WTC11 (cell line): Measurements from ENCODE around the gene TMEM120B. TPM values are rescaled to one million over a fixed set of nuclear protein-coding genes. Genes with fewer than 3 reads are reported as not detected.

ENCODE experiments used
- ATAC-seq: fragments of 200-7000 bp; cut with Tn5 transposase; 2 replicates; pipeline ENCODE4 v1.10.0; 2021; ENCODE audit warnings: mild to moderate bottlenecking, moderate library complexity
- CTCF ChIA-PET: fragments of 300-600 bp; sonication (Branson Sonifier 250); formaldehyde crosslinking; loops from one replicate; lab custom pipeline; 2021; ENCODE audit warnings: antibody characterized with exemption; lab: Charles Lee
- POLR2A ChIA-PET: fragments of 350-600 bp; sonication (Branson Sonifier 250); formaldehyde crosslinking; loops from one replicate; lab custom pipeline; 2021; ENCODE audit warnings: antibody characterized with exemption; lab: Charles Lee
- DNase-seq: peaks from one replicate; pipeline ENCODE4 v3.0.0; 2021; ENCODE audit warnings: low spot score
- H3K27ac Mint-ChIP-seq: 2 replicates; pipeline ENCODE4 v1.8.0; 2021; ENCODE audit warnings: mixed read lengths
- H3K27me3 Mint-ChIP-seq: 2 replicates; pipeline ENCODE4 v1.8.0; 2021; ENCODE audit warnings: low read depth, mild to moderate bottlenecking, moderate library complexity, mixed read lengths
- H3K36me3 Mint-ChIP-seq: 2 replicates; pipeline ENCODE4 v1.8.0; 2021; ENCODE audit warnings: mixed read lengths
- H3K4me1 Mint-ChIP-seq: 2 replicates; pipeline ENCODE4 v1.8.0; 2022; ENCODE audit warnings: mixed read lengths
- H3K4me3 Mint-ChIP-seq: 2 replicates; pipeline ENCODE4 v1.8.0; 2021; ENCODE audit warnings: mild to moderate bottlenecking, moderate library complexity, mixed read lengths
- H3K9me3 Mint-ChIP-seq: 2 replicates; pipeline ENCODE4 v1.8.0; 2021; ENCODE audit warnings: mixed read lengths
- ESRRA ChIP-seq: sonication (generic); formaldehyde crosslinking; IDR thresholded peaks from 2 replicates; pipeline ENCODE4 v1.8.1; 2022; ENCODE audit warnings: mild to moderate bottlenecking, missing genetic modification reagents, borderline replicate concordance
- ETV6 ChIP-seq: sonication (generic); formaldehyde crosslinking; IDR thresholded peaks from 2 replicates; pipeline ENCODE4 v1.8.1; 2022; ENCODE audit warnings: mild to moderate bottlenecking, missing genetic modification reagents
- FOXJ3 ChIP-seq: sonication (generic); formaldehyde crosslinking; IDR thresholded peaks from 2 replicates; pipeline ENCODE4 v1.9.0; 2021; ENCODE audit warnings: missing genetic modification reagents, mild to moderate bottlenecking, borderline replicate concordance
- FOXK1 ChIP-seq: sonication (generic); formaldehyde crosslinking; IDR thresholded peaks from 2 replicates; pipeline ENCODE4 v1.8.0; 2022; ENCODE audit warnings: mild to moderate bottlenecking, moderate library complexity, missing genetic modification reagents
- GABPB1 ChIP-seq: sonication (generic); formaldehyde crosslinking; IDR thresholded peaks from 2 replicates; pipeline ENCODE4 v1.8.1; 2023; ENCODE audit warnings: mild to moderate bottlenecking, missing genetic modification reagents
- GRHL2 ChIP-seq: fragments of 250-450 bp; sonication (Bioruptor Pico); IDR thresholded peaks from 2 replicates; pipeline ENCODE4 v1.8.0; 2022; ENCODE audit warnings: mild to moderate bottlenecking, moderate library complexity; ENCODE audit not compliant: insufficient replicate concordance, severe bottlenecking
- KAT7 ChIP-seq: sonication (generic); formaldehyde crosslinking; IDR thresholded peaks from 2 replicates; pipeline ENCODE4 v1.8.1; 2023; ENCODE audit warnings: missing genetic modification reagents, mild to moderate bottlenecking, borderline replicate concordance
- MXD4 ChIP-seq: fragments of 250-450 bp; sonication (Bioruptor Pico); IDR thresholded peaks from 2 replicates; pipeline ENCODE4 v1.8.0; 2021; ENCODE audit warnings: mild to moderate bottlenecking, moderate library complexity, borderline replicate concordance
- PRDM15 ChIP-seq: sonication (generic); formaldehyde crosslinking; IDR thresholded peaks from 2 replicates; pipeline ENCODE4 v1.8.0; 2022; ENCODE audit warnings: missing genetic modification reagents
- RELA ChIP-seq: sonication (generic); formaldehyde crosslinking; IDR thresholded peaks from 2 replicates; pipeline ENCODE4 v1.8.1; 2022; ENCODE audit warnings: missing genetic modification reagents, mild to moderate bottlenecking, borderline replicate concordance
- RORB ChIP-seq: fragments of 250-450 bp; sonication (Bioruptor Pico); IDR thresholded peaks from 2 replicates; pipeline ENCODE4 v1.9.0; 2021; ENCODE audit warnings: mild to moderate bottlenecking
- SMAD3 ChIP-seq: sonication (generic); formaldehyde crosslinking; IDR thresholded peaks from 2 replicates; pipeline ENCODE4 v1.8.0; 2022; ENCODE audit warnings: missing genetic modification reagents, mild to moderate bottlenecking, borderline replicate concordance
- SMAD4 ChIP-seq: sonication (generic); formaldehyde crosslinking; IDR thresholded peaks from 2 replicates; pipeline ENCODE4 v1.8.0; 2022; ENCODE audit warnings: mild to moderate bottlenecking, missing genetic modification reagents
- TEAD1 ChIP-seq: sonication (generic); formaldehyde crosslinking; IDR thresholded peaks from 2 replicates; pipeline ENCODE4 v1.8.0; 2022; ENCODE audit warnings: mild to moderate bottlenecking, missing genetic modification reagents
- ZNF121 ChIP-seq: sonication (generic); formaldehyde crosslinking; IDR thresholded peaks from 2 replicates; pipeline ENCODE4 v1.8.0; 2023; ENCODE audit warnings: missing genetic modification reagents
- ZNF263 ChIP-seq: sonication (generic); formaldehyde crosslinking; IDR thresholded peaks from 2 replicates; pipeline ENCODE4 v1.8.1; 2022; ENCODE audit warnings: low read depth, mild to moderate bottlenecking, moderate library complexity, missing genetic modification reagents
- ZNF396 ChIP-seq: fragments of 250-450 bp; sonication (Bioruptor Pico); IDR thresholded peaks from 2 replicates; pipeline ENCODE4 v1.8.0; 2021; ENCODE audit warnings: mild to moderate bottlenecking, moderate library complexity, borderline replicate concordance
- ZNF671 ChIP-seq: fragments of 250-450 bp; sonication (Bioruptor Pico); IDR thresholded peaks from 2 replicates; pipeline ENCODE4 v1.8.0; 2021; ENCODE audit warnings: mild to moderate bottlenecking
- total RNA-seq: library from RNA; stranded (reverse); gene quantifications from 3 replicates; pipeline ENCODE4 v1.2.3, GENCODE V29; 2021
- TF ChIP-seq, protein P1 (sequence below): fragments of 250-450 bp; sonication (Bioruptor Pico); IDR thresholded peaks from 2 replicates; pipeline ENCODE4 v1.9.0; 2021; ENCODE audit warnings: mild to moderate bottlenecking
- TF ChIP-seq, protein P2 (sequence below): sonication (generic); formaldehyde crosslinking; IDR thresholded peaks from 2 replicates; pipeline ENCODE4 v1.8.1; 2023; ENCODE audit warnings: mild to moderate bottlenecking, missing genetic modification reagents, moderate library complexity
- TF ChIP-seq, protein P3 (sequence below): sonication (generic); formaldehyde crosslinking; IDR thresholded peaks from 2 replicates; pipeline ENCODE4 v1.8.1; 2022; ENCODE audit warnings: low read depth, mild to moderate bottlenecking, moderate library complexity, missing genetic modification reagents, borderline replicate concordance
- TF ChIP-seq, protein P4 (sequence below): sonication (generic); formaldehyde crosslinking; IDR thresholded peaks from 2 replicates; pipeline ENCODE4 v1.8.0; 2022; ENCODE audit warnings: mild to moderate bottlenecking, missing genetic modification reagents
- TF ChIP-seq, protein P5 (sequence below): sonication (generic); formaldehyde crosslinking; IDR thresholded peaks from 2 replicates; pipeline ENCODE4 v1.8.1; 2022; ENCODE audit warnings: missing genetic modification reagents, borderline replicate concordance

Gene TMEM120B
- total RNA-seq, 1 experiment from 2014 or later: 36.9 TPM

DNA sequence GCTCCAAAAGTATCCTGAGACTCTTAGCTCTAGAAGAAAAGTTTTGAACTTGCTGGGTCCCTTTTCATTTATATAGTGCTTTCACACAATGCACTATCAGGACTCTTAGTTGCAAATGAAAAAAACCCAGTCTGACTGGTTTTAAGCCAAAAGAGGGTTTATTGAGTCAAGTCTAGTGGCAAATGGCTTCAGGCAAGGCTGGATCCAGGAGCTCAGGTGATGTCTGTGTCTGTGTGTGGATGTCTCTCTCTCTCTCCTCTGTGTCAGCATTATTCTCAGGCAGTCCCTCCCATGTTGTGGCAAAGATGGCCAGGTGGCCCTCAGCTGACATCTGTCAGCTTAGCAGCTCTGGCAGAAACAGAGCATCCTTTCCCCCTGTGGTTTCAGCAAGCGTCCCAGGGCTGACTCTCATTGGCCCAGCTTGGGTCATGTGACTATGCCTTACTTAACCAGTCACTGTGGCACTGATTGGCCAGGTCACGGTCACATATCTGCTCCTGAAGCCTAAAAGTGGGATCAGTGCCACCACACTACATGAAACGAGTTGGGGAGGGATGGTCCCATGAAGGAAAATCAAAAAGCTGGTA, 6.2 kb downstream of the TMEM120B start:
- Mint-ChIP-seq H3K36me3 (peaks cover 17% of the 10 kb centered on the region), H3K27ac (no peak overlapping the region), H3K27me3 (no peaks in the 10 kb centered on the region), H3K4me1 (peaks cover 28% of the 10 kb centered on the region), H3K4me3 (no peak overlapping the region), H3K9me3 (no peaks in the 10 kb centered on the region)
- TF ChIP-seq FOXK1 (CRISPR knock-in tag) (no peak), ZNF263 (no peak), GABPB1 (CRISPR knock-in tag) (no peak), TEAD1 (no peak), GRHL2 (CRISPR knock-in tag) (no peak), PRDM15 (CRISPR knock-in tag) (no peak), ZNF671 (no peak), ZNF396 (no peak), ZNF121 (CRISPR knock-in tag) (no peak), ETV6 (no peak)
- TF ChIP-seq, protein P1, sequence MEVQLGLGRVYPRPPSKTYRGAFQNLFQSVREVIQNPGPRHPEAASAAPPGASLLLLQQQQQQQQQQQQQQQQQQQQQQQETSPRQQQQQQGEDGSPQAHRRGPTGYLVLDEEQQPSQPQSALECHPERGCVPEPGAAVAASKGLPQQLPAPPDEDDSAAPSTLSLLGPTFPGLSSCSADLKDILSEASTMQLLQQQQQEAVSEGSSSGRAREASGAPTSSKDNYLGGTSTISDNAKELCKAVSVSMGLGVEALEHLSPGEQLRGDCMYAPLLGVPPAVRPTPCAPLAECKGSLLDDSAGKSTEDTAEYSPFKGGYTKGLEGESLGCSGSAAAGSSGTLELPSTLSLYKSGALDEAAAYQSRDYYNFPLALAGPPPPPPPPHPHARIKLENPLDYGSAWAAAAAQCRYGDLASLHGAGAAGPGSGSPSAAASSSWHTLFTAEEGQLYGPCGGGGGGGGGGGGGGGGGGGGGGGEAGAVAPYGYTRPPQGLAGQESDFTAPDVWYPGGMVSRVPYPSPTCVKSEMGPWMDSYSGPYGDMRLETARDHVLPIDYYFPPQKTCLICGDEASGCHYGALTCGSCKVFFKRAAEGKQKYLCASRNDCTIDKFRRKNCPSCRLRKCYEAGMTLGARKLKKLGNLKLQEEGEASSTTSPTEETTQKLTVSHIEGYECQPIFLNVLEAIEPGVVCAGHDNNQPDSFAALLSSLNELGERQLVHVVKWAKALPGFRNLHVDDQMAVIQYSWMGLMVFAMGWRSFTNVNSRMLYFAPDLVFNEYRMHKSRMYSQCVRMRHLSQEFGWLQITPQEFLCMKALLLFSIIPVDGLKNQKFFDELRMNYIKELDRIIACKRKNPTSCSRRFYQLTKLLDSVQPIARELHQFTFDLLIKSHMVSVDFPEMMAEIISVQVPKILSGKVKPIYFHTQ (CRISPR knock-in tag): no peak
- TF ChIP-seq, protein P2, sequence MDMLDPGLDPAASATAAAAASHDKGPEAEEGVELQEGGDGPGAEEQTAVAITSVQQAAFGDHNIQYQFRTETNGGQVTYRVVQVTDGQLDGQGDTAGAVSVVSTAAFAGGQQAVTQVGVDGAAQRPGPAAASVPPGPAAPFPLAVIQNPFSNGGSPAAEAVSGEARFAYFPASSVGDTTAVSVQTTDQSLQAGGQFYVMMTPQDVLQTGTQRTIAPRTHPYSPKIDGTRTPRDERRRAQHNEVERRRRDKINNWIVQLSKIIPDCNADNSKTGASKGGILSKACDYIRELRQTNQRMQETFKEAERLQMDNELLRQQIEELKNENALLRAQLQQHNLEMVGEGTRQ (CRISPR knock-in tag): peak; percentile 71
- TF ChIP-seq, protein P3, sequence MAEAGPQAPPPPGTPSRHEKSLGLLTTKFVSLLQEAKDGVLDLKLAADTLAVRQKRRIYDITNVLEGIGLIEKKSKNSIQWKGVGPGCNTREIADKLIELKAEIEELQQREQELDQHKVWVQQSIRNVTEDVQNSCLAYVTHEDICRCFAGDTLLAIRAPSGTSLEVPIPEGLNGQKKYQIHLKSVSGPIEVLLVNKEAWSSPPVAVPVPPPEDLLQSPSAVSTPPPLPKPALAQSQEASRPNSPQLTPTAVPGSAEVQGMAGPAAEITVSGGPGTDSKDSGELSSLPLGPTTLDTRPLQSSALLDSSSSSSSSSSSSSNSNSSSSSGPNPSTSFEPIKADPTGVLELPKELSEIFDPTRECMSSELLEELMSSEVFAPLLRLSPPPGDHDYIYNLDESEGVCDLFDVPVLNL: no peak
- TF ChIP-seq, protein P4, sequence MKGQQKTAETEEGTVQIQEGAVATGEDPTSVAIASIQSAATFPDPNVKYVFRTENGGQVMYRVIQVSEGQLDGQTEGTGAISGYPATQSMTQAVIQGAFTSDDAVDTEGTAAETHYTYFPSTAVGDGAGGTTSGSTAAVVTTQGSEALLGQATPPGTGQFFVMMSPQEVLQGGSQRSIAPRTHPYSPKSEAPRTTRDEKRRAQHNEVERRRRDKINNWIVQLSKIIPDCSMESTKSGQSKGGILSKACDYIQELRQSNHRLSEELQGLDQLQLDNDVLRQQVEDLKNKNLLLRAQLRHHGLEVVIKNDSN: peak; percentile 69
- ChIA-PET CTCF (interaction anchor here (1.2 to 1.6 kb wide), 2 partner anchors 56 to 75 kb away, joined by 4 to 5 read pairs; partner anchors contain the start of gene RHOF), POLR2A (interaction anchor here (0.6 to 1.0 kb wide), 3 partner anchors 32 to 142 kb away, joined by 3 to 6 read pairs (median 3); no protein-coding TSS in a partner anchor)
- DNase-seq (no peak), ATAC-seq (0 out of 2 replicates have a peak, but pooled peaks have one; percentile 41)

DNA sequence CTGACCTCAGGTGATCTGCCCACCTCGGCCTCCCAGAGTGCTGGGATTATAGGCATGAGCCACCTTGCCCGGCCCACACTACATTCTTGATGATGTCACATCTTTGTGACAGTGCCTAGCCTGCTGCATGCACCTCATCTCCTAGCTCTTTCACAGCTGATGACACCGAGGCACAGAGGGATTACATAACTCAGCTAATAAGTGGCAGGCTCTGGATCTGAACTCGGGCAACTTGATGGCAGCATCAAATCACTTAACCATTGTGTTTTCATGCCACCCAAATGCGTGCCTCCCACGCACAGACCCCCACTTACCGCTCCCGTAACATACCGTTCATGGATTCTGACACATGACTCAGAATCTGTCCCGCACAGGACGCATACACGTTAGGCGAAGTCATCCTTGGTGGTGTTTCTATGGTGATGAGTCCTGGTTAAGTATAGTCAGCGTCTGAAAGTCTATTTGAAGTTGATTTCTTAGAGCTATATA, 7.4 kb downstream of the TMEM120B start:
- Mint-ChIP-seq H3K36me3 (peaks cover 22% of the 10 kb centered on the region), H3K4me3 (no peak overlapping the region), H3K27me3 (no peaks in the 10 kb centered on the region), H3K4me1 (peaks cover 22% of the 10 kb centered on the region), H3K9me3 (no peaks in the 10 kb centered on the region), H3K27ac (peak overlapping the region; percentile 67; the same call in 1 of the 2 replicates)
- POLR2A ChIA-PET: interaction anchor here (0.5 kb wide), 1 partner anchor 53 kb away, joined by 3 read pairs; no protein-coding TSS in a partner anchor
- no peak for ATAC-seq
- DNase-seq: no peak
- CTCF ChIA-PET: interaction anchor here (1.0 to 1.6 kb wide), 2 partner anchors 54 to 55 kb away, joined by 3 to 5 read pairs; no protein-coding TSS in a partner anchor
- TF ChIP-seq KAT7 (CRISPR knock-in tag): no peak
- no peak for TF ChIP-seq SMAD4 (CRISPR knock-in tag)
- TF ChIP-seq MXD4: no peak
- TF ChIP-seq ZNF396: no peak
- no peak for TF ChIP-seq FOXK1 (CRISPR knock-in tag)
- no peak for TF ChIP-seq FOXJ3 (CRISPR knock-in tag)
- no peak for TF ChIP-seq ZNF263
- TF ChIP-seq SMAD3 (CRISPR knock-in tag): no peak
- TF ChIP-seq, protein P5, sequence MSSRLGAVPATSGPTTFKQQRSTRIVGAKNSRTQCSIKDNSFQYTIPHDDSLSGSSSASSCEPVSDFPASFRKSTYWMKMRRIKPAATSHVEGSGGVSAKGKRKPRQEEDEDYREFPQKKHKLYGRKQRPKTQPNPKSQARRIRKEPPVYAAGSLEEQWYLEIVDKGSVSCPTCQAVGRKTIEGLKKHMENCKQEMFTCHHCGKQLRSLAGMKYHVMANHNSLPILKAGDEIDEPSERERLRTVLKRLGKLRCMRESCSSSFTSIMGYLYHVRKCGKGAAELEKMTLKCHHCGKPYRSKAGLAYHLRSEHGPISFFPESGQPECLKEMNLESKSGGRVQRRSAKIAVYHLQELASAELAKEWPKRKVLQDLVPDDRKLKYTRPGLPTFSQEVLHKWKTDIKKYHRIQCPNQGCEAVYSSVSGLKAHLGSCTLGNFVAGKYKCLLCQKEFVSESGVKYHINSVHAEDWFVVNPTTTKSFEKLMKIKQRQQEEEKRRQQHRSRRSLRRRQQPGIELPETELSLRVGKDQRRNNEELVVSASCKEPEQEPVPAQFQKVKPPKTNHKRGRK: no peak
- no peak for TF ChIP-seq RORB
- TF ChIP-seq RELA (CRISPR knock-in tag): no peak
- no peak for TF ChIP-seq ESRRA (CRISPR knock-in tag)
